Transverse colon (tissue), 4 donors: Measurements from ENCODE around the gene IP6K3.

Experiments used
- POLR2A ChIP-seq: fragments of 450-650 bp; IDR thresholded peaks from one replicate; pipeline ENCODE4 v1.6.1; 2016; ENCODE audit warnings: antibody characterized with exemption, mild to moderate bottlenecking, moderate library complexity
- POLR2AphosphoS5 ChIP-seq, 3 donors: sonication (generic); formaldehyde crosslinking; IDR thresholded peaks; one replicate each; pipeline ENCODE4 v1.6.1; 2016; ENCODE audit warnings: antibody characterized with exemption in 3 of 3
- TF ChIP-seq, protein P1 (sequence below), 5 experiments: fragments of 200-600 bp in 3 of 5; fragments of 450-650 bp in 2 of 5; sonication (generic) in 3 of 5; IDR thresholded peaks; 1 replicate in 2 of 5; 2 replicates in 3 of 5; pipeline ENCODE4 v1.5.1; 2016 to 2017; ENCODE audit warnings: antibody characterized with exemption in 5 of 5, inconsistent platforms in 3 of 5, mild to moderate bottlenecking in 2 of 5, moderate library complexity in 1 of 5

DNA sequence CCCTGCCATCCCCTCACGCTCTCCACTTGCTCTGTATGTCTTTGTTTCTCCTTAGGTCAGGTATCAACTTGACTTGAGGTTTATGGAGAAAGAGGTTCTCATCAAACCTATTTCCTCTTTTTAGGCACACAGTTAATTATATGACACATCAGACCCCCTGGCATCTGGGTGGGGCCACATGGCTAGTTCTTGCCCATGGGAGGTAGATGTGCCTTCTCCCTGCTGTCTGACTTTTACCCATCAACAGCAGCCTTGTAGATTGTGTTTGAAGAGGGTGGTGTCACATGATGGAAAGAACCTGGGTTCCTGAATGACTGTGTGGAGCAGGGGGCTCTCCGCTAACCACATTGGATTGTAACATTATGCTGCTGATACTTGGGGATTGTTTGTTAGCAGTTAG, 28.0 kb downstream of the IP6K3 start:
- TF ChIP-seq POLR2A, result no peak
- TF ChIP-seq, protein P1, sequence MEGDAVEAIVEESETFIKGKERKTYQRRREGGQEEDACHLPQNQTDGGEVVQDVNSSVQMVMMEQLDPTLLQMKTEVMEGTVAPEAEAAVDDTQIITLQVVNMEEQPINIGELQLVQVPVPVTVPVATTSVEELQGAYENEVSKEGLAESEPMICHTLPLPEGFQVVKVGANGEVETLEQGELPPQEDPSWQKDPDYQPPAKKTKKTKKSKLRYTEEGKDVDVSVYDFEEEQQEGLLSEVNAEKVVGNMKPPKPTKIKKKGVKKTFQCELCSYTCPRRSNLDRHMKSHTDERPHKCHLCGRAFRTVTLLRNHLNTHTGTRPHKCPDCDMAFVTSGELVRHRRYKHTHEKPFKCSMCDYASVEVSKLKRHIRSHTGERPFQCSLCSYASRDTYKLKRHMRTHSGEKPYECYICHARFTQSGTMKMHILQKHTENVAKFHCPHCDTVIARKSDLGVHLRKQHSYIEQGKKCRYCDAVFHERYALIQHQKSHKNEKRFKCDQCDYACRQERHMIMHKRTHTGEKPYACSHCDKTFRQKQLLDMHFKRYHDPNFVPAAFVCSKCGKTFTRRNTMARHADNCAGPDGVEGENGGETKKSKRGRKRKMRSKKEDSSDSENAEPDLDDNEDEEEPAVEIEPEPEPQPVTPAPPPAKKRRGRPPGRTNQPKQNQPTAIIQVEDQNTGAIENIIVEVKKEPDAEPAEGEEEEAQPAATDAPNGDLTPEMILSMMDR (IDR thresholded peaks at IDR 0.05), result no peak
- no peak for TF ChIP-seq POLR2AphosphoS5 (IDR thresholded peaks at IDR 0.05)
